SK-N-MC (cell line): ENCODE data around the gene TSNAXIP1.

ENCODE experiments used
- DNase-seq: peaks from one replicate; pipeline ENCODE4 v3.0.0-alpha.2; 2011; ENCODE audit warnings: low read depth, low spot score
- H3K27ac ChIP-seq: fragments of 200-600 bp; sonication (generic); 2 replicates; pipeline ENCODE4 v1.5.1; 2016; ENCODE audit warnings: mixed run types
- H3K36me3 ChIP-seq: fragments of 200-600 bp; sonication (generic); 2 replicates; pipeline ENCODE4 v1.6.1; 2017; ENCODE audit warnings: antibody characterized with exemption, low read length, mixed read lengths; ENCODE audit not compliant: insufficient read depth
- H3K4me3 ChIP-seq: fragments of 200-600 bp; sonication (generic); 2 replicates; pipeline ENCODE4 v1.5.1; 2016
- H3K9ac ChIP-seq: fragments of 200-600 bp; sonication (generic); 2 replicates; pipeline ENCODE4 v1.8.0; 2017; ENCODE audit warnings: mixed run types, mixed read lengths; ENCODE audit not compliant: insufficient read length
- H3K9me3 ChIP-seq: fragments of 200-600 bp; sonication (generic); 2 replicates; pipeline ENCODE4 v1.6.1; 2017; ENCODE audit warnings: low read depth, mild to moderate bottlenecking, antibody characterized with exemption, low read length, moderate library complexity, mixed read lengths
- EZH2 ChIP-seq: fragments of 200-600 bp; sonication (generic); IDR thresholded peaks from one replicate; pipeline ENCODE4 v1.6.1; 2017; ENCODE audit warnings: antibody characterized with exemption
- FOXP2 ChIP-seq: optimal IDR thresholded peaks from 2 replicates; pipeline ENCODE3; 2011; ENCODE audit warnings: mild to moderate bottlenecking, moderate library complexity; ENCODE audit not compliant: insufficient read depth; ENCODE audit errors: extremely low read length, control extremely low read depth
- POLR2AphosphoS5 ChIP-seq: IDR thresholded peaks from 2 replicates; pipeline ENCODE4 v1.6.1; 2012; ENCODE audit warnings: mild to moderate bottlenecking, low read depth, low read length, borderline replicate concordance

Gene TSNAXIP1, protein sequence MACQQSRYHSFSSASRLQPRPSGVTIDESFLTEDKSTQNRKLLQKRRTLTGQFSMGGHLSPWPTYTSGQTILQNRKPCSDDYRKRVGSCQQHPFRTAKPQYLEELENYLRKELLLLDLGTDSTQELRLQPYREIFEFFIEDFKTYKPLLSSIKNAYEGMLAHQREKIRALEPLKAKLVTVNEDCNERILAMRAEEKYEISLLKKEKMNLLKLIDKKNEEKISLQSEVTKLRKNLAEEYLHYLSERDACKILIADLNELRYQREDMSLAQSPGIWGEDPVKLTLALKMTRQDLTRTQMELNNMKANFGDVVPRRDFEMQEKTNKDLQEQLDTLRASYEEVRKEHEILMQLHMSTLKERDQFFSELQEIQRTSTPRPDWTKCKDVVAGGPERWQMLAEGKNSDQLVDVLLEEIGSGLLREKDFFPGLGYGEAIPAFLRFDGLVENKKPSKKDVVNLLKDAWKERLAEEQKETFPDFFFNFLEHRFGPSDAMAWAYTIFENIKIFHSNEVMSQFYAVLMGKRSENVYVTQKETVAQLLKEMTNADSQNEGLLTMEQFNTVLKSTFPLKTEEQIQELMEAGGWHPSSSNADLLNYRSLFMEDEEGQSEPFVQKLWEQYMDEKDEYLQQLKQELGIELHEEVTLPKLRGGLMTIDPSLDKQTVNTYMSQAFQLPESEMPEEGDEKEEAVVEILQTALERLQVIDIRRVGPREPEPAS

GRCh38 chr16:67806428-67807147 lies at the start of gene TSNAXIP1, which contains the start of gene RANBP10:
TSS of gene TSNAXIP1 (plus strand) at chr16:67806889. CDS start at chr16:67807150, 261 bp downstream.
TSS of gene RANBP10 (minus strand) at chr16:67806560. CDS start at chr16:67806536, 24 bp downstream.
- Histone ChIP-seq H3K36me3 (no peaks in the 10 kb centered on the region; the same call in 1 of the 2 replicates), H3K9me3 (no peaks in the 10 kb centered on the region), H3K4me3 (peak within 1 kb of the TSS; percentile 86), H3K9ac (peak within 1 kb of the TSS; percentile 92), H3K27ac (0 out of 2 replicates have a peak within 1 kb of the TSS, but pooled peaks have one; percentile 25)
- peak; percentile 86 for DNase-seq
- TF ChIP-seq EZH2: no peak
- peak; percentile 80 for TF ChIP-seq POLR2AphosphoS5
- no peak for TF ChIP-seq FOXP2

DNA sequence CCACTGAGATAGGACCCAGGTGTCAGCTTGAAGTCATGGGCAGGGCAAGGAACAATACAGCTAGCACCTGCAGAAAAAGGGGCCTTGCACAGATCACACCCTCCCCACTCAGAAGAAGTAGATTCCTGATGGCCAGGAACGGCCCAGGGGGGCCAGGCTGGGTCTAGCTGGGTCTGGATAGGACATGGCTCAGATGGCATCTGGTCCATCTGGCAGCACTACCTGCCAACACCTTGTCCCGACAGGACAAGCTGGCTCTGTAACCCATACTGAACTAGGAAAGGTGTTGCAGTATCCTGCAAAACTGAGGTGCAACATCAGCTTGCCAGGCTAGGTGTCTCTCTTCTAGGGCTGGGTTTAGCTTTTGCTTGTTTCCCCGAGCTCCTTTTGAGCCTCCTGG lies 48.7 kb upstream of the TSNAXIP1 start:
- TF ChIP-seq FOXP2: no peak
- TF ChIP-seq EZH2: no peak
- TF ChIP-seq POLR2AphosphoS5: no peak
- Histone ChIP-seq H3K9me3 (no peaks in the 10 kb centered on the region), H3K36me3 (no peaks in the 10 kb centered on the region)

DNA sequence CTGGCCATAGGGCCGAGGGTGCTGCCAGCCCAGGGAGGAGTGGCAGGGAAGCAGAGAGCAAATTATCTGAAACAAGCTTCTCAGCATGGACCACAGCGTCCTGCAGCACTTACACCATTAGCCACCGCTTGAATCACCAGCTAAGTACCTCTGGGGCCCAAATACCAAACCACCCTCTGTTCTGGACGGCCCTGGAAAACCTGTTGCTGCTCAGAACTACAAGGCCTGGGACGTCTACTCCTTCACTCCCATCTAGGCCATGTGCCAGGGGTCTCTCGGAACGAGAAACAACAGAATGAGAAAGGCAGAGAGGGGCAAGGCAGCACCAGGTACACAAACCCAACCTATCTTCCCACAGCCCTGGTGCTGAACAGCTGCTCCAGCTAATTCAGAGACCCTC lies 47.7 kb upstream of the TSNAXIP1 start:
- no peak overlapping the region for H3K4me3 ChIP-seq
- TF ChIP-seq POLR2AphosphoS5 (no peak), EZH2 (no peak), FOXP2 (no peak)
- no peak overlapping the region for H3K9ac ChIP-seq
- H3K36me3 ChIP-seq: no peaks in the 10 kb centered on the region
- H3K9me3 ChIP-seq: no peaks in the 10 kb centered on the region
- no peak overlapping the region for H3K27ac ChIP-seq
- no peak for DNase-seq

More for the DNA sequence above, 48.7 kb upstream of the TSNAXIP1 start:
- Histone ChIP-seq H3K27ac (no peak overlapping the region), H3K9ac (no peak overlapping the region), H3K4me3 (no peak overlapping the region)
- no peak for DNase-seq

- no peak overlapping the region for H3K27ac ChIP-seq
- no peak for DNase-seq
- H3K9me3 ChIP-seq: no peaks in the 10 kb centered on the region
- TF ChIP-seq EZH2: no peak
- TF ChIP-seq POLR2AphosphoS5: no peak
- no peak for TF ChIP-seq FOXP2
- no peak overlapping the region for H3K9ac ChIP-seq
- no peak overlapping the region for H3K4me3 ChIP-seq
- H3K36me3 ChIP-seq: no peaks in the 10 kb centered on the region
These were observed 46.3 kb upstream of the TSNAXIP1 start for GRCh38 chr16:67760206-67760955.

GRCh38 chr16:67760956-67761230 lies 45.8 kb upstream of the TSNAXIP1 start:
- no peak for DNase-seq
- H3K9me3 ChIP-seq: no peaks in the 10 kb centered on the region
- H3K36me3 ChIP-seq: no peaks in the 10 kb centered on the region
- no peak overlapping the region for H3K4me3 ChIP-seq
- TF ChIP-seq FOXP2 (no peak), POLR2AphosphoS5 (no peak), EZH2 (no peak)
- no peak overlapping the region for H3K27ac ChIP-seq
- no peak overlapping the region for H3K9ac ChIP-seq

DNA sequence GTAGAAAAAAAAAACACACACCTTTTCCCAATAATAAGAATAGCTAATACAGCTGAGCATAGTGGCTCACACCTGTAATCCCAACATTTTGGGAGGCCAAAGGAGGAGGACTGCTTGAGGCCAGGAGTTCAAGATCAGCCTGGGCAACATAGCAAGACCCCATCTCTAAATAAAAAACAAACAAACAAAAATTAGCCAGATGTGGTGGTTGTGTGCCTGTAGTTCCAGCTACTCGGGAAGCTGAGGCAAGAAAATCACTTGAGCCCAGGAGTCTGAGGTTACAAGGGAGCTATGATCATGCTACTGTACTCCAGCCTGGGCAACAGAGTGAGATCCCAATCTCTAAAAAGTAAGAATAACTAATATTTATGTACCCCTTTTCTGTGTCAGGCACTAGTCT lies 44.8 kb upstream of the TSNAXIP1 start:
- TF ChIP-seq EZH2: no peak
- no peak for TF ChIP-seq POLR2AphosphoS5
- TF ChIP-seq FOXP2: no peak
- H3K9me3 ChIP-seq: no peaks in the 10 kb centered on the region
- DNase-seq: no peak
- no peak overlapping the region for H3K4me3 ChIP-seq
- no peak overlapping the region for H3K9ac ChIP-seq
- H3K36me3 ChIP-seq: no peaks in the 10 kb centered on the region
- no peak overlapping the region for H3K27ac ChIP-seq

DNA sequence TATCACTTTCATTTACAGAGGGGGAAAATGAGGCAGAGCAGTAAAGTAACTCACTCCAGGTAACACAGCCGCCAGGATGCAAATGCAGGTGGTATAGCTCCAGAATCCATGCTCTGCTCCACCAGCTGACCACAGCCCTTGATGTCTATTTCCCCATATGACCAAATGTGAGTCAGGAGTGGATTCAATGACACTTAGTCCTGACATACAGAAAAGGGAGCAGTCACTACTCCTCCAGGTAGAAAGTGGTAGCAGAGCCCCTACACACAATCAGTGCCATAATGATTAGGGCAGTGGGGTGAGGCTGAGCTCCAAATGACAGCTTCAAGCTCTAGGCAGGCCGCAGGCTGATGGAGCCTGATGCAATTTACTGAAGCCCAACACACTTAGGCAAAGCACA lies 44.3 kb upstream of the TSNAXIP1 start:
- no peak for TF ChIP-seq EZH2
- TF ChIP-seq POLR2AphosphoS5: no peak
- TF ChIP-seq FOXP2: no peak
- no peak for DNase-seq
- H3K4me3 ChIP-seq: no peak overlapping the region
- no peaks in the 10 kb centered on the region for H3K9me3 ChIP-seq
- no peak overlapping the region for H3K27ac ChIP-seq
- no peak overlapping the region for H3K9ac ChIP-seq
- no peaks in the 10 kb centered on the region for H3K36me3 ChIP-seq

DNA sequence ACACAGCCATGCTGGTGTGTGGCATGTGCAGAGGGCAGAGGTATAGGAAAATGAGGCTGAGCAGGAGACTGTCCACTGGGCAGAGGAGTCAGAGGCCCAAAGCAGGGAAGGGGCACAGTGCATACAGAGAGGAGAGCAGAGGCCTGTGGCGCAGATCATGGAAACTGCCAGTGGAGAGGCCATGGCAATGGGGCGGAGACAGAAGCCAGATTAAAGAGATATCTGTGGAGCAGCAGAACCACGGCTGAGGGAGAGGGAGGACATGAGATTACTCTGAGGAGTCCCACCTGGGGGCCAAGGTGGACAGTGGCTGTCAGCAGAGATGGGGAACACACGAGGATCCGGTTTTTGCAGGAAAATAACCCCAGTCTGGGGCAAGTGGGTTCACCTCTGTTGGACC lies 43.6 kb upstream of the TSNAXIP1 start:
- no peak overlapping the region for H3K27ac ChIP-seq
- DNase-seq: no peak
- no peak overlapping the region for H3K9ac ChIP-seq
- no peaks in the 10 kb centered on the region for H3K9me3 ChIP-seq
- TF ChIP-seq EZH2: no peak
- no peak for TF ChIP-seq FOXP2
- TF ChIP-seq POLR2AphosphoS5: no peak
- no peak overlapping the region for H3K4me3 ChIP-seq
- H3K36me3 ChIP-seq: no peaks in the 10 kb centered on the region
